HFF-Myc (cell line): Measurements from ENCODE around the gene PGLYRP4.

Experiments
- DNase-seq: peaks from one replicate; pipeline ENCODE4 v3.0.0-alpha.2; 2011; ENCODE audit warnings: low read depth; ENCODE audit errors: extremely low read depth
- H3K4me3 ChIP-seq: replicated peaks from 2 replicates; pipeline ENCODE4 v1.5.1; 2011; ENCODE audit warnings: low read depth, mild to moderate bottlenecking, control low read depth, low read length
- TF ChIP-seq, protein P1 (sequence below): IDR thresholded peaks from 2 replicates; pipeline ENCODE4 v1.5.1; 2012; ENCODE audit warnings: mild to moderate bottlenecking, low read depth, low read length, control low read depth; ENCODE audit errors: missing control alignments

Gene PGLYRP4

GRCh38 chr1:153348511-153349362 is at the start of gene PGLYRP4:
TSS of gene PGLYRP4 (minus strand) at chr1:153348841. CDS start at chr1:153347932, 909 bp downstream.
- no peak for DNase-seq

GRCh38 chr1:153397924-153398651 is 49.4 kb upstream of the PGLYRP4 start:
- no peak overlapping the region for H3K4me3 ChIP-seq
- DNase-seq = no peak
- TF ChIP-seq, protein P1, sequence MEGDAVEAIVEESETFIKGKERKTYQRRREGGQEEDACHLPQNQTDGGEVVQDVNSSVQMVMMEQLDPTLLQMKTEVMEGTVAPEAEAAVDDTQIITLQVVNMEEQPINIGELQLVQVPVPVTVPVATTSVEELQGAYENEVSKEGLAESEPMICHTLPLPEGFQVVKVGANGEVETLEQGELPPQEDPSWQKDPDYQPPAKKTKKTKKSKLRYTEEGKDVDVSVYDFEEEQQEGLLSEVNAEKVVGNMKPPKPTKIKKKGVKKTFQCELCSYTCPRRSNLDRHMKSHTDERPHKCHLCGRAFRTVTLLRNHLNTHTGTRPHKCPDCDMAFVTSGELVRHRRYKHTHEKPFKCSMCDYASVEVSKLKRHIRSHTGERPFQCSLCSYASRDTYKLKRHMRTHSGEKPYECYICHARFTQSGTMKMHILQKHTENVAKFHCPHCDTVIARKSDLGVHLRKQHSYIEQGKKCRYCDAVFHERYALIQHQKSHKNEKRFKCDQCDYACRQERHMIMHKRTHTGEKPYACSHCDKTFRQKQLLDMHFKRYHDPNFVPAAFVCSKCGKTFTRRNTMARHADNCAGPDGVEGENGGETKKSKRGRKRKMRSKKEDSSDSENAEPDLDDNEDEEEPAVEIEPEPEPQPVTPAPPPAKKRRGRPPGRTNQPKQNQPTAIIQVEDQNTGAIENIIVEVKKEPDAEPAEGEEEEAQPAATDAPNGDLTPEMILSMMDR = no peak

More at GRCh38 chr1:153348511-153349362, at the start of gene PGLYRP4:
- TF ChIP-seq, protein P1 = no peak
- no peak within 1 kb of the TSS for H3K4me3 ChIP-seq

DNA sequence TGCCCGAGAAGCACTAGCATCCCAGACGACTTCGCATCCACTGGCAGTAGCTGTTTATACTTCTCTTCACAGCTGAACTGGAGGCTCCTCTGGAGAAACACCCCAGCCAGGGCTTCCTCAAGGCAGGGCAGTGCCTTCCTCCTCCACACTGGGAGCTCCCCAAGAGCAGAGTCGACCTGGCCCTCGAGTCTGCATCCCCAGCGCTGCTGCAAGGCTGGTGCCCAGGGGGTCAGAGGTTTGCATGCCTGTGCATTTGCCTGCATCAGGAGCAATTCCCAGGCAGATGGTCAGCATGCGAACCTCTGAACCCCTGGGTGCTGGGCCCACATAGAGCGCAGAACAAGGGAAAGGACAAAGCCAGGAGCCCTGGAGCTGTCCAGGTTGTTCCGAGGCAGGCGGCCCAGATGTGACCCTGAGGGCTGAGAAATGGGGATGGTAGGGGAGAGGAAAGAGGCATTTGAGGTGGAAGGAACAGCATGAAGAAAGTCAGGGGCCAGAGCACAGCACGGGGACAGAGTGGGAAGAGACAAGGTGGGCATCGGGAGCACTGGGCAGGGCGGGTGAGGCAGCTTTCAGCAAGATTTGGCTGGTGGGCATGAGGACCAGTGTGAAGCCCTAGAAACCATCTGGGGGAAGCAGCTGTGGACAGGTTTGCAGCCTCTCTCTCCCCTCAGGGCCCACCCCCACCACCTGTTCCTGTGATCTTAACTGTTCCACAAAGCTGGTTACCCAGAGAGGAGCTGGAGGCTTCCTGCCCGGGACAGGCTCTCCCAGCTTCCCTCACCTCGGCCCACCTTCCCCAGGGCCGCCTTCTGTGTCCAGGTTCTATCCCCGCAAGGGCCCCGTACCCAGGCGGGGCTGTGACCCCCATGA is 48.6 kb upstream of the PGLYRP4 start:
- no peak overlapping the region for H3K4me3 ChIP-seq
- no peak for DNase-seq
- TF ChIP-seq, protein P1 = no peak

- TF ChIP-seq, protein P1 = no peak
- no peak overlapping the region for H3K4me3 ChIP-seq
- no peak for DNase-seq
Observed at GRCh38 chr1:153396461-153396860, 47.8 kb upstream of the PGLYRP4 start.

DNA sequence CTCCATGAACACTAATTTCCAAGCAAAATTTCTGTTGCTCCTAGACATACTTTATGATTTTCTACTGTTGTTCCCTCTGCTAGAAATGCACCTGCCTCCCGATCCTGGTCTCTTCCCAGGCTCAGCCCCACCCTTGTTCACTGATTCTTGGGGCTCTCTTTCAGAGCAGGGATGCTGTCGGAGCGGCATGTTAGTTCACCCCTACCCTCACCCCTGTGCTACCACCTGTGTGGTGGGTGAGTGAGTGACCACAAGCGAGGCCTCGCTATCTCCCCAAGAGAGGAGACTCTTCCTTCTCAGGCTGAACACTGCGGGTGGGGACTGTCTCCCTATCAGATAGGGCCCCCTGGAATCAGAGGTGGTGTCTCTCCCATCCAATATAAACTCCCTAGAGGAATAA is 47.1 kb upstream of the PGLYRP4 start:
- H3K4me3 ChIP-seq = no peak overlapping the region
- DNase-seq = no peak
- TF ChIP-seq, protein P1 = no peak

- DNase-seq = no peak
- TF ChIP-seq, protein P1 = no peak
- H3K4me3 ChIP-seq = no peak overlapping the region
Observed at GRCh38 chr1:153395136-153395685, 46.6 kb upstream of the PGLYRP4 start.
